Fibroblast of lung (primary cell): ENCODE measurements around the gene QSOX2. TPM values are rescaled to one million over a fixed set of nuclear protein-coding genes. Genes with fewer than 3 reads are reported as not detected.

Experiments used
- DNase-seq, 2 donors: peaks; one replicate each; pipeline versions ENCODE4 v3.0.0 to v3.0.0-alpha.2; 2010; ENCODE audit warnings: low read depth in 2 of 2
- H2AFZ ChIP-seq: 2 replicates; pipeline ENCODE4 v1.5.1; 2012; ENCODE audit warnings: low read length, control low read depth, inconsistent platforms
- H3K27ac ChIP-seq: 2 replicates; pipeline ENCODE4 v1.5.1; 2011; ENCODE audit warnings: low read length, control low read depth; ENCODE audit not compliant: insufficient read depth
- H3K27me3 ChIP-seq: 2 replicates; pipeline ENCODE4 v1.5.1; 2011; ENCODE audit warnings: mild to moderate bottlenecking, low read length; ENCODE audit not compliant: control insufficient read depth, insufficient read depth
- H3K36me3 ChIP-seq: 2 replicates; pipeline ENCODE4 v1.5.1; 2011; ENCODE audit warnings: low read length; ENCODE audit not compliant: control insufficient read depth, insufficient read depth
- H3K4me1 ChIP-seq: 2 replicates; pipeline ENCODE4 v1.5.1; 2011; ENCODE audit warnings: low read length; ENCODE audit not compliant: control insufficient read depth, insufficient read depth; ENCODE audit errors: extremely low read depth
- H3K4me2 ChIP-seq: 2 replicates; pipeline ENCODE4 v1.5.1; 2011; ENCODE audit warnings: low read length, control low read depth; ENCODE audit not compliant: insufficient read depth; ENCODE audit errors: extremely low read depth
- H3K4me3 ChIP-seq, 4 experiments: fragments of 200-600 bp in 1 of 4; sonication (generic) in 1 of 4; replicated peaks in 1 of 4; 2 replicates each; pipeline ENCODE4 v1.5.1; 2011 to 2016; ENCODE audit warnings: low read length in 4 of 4, low read depth in 3 of 4, mild to moderate bottlenecking in 3 of 4, control low read depth in 2 of 4, inconsistent platforms in 1 of 4, mixed read lengths in 1 of 4; ENCODE audit not compliant: insufficient read depth in 1 of 4; ENCODE audit errors: control extremely low read depth in 1 of 4
- H3K79me2 ChIP-seq: 2 replicates; pipeline ENCODE4 v1.5.1; 2012; ENCODE audit warnings: mild to moderate bottlenecking, low read length, inconsistent platforms; ENCODE audit not compliant: control insufficient read depth, insufficient read depth
- H3K9ac ChIP-seq: 2 replicates; pipeline ENCODE4 v1.5.1; 2011; ENCODE audit warnings: mild to moderate bottlenecking, low read length, control low read depth; ENCODE audit not compliant: insufficient read depth
- H3K9me3 ChIP-seq: 2 replicates; pipeline ENCODE4 v1.5.1; 2012; ENCODE audit warnings: low read depth, low read length; ENCODE audit not compliant: control insufficient read depth, insufficient read depth
- H4K20me1 ChIP-seq: 2 replicates; pipeline ENCODE4 v1.5.1; 2011; ENCODE audit warnings: low read length; ENCODE audit not compliant: control insufficient read depth, insufficient read depth; ENCODE audit errors: extremely low read depth
- CTCF ChIP-seq, 2 donors: IDR thresholded peaks in 1 of 2; conservative IDR thresholded peaks in 1 of 2; 1 replicate in 1 of 2; 2 replicates in 1 of 2; pipeline ENCODE4 v1.5.1; 2011 to 2012; ENCODE audit warnings: low read length in 2 of 2, control low read depth in 1 of 2, inconsistent platforms in 1 of 2, low read depth in 1 of 2, mild to moderate bottlenecking in 1 of 2
- EZH2 ChIP-seq: IDR thresholded peaks from 2 replicates; pipeline ENCODE4 v1.5.1; 2012; ENCODE audit warnings: low read length, control low read depth, mild to moderate bottlenecking; ENCODE audit errors: missing control alignments
- polyA plus RNA-seq, 2 donors: library from polyadenylated mRNA; depleted of rRNA in 1 of 2; stranded (reverse) in 1 of 2; unstranded in 1 of 2; fragments of >200 nt; gene quantifications; 2 replicates each; pipeline ENCODE4 v1.2.1, GENCODE V29; 2011 to 2012; ENCODE audit warnings: missing spikeins in 1 of 2
- total RNA-seq: library from RNA; depleted of rRNA; stranded (reverse); fragments of >200 nt; gene quantifications from 2 replicates; pipeline ENCODE4 v1.2.1, GENCODE V29; 2014

QSOX2 gene
- total and polyA plus RNA-seq, 2 donors (not counting 1 experiment from before 2014, with no cell fraction given), result 7.8 to 13.2 TPM

- H3K27me3 ChIP-seq, result peaks cover 35% of the 10 kb centered on the region
- no peaks in the 10 kb centered on the region for H3K79me2 ChIP-seq
- TF ChIP-seq CTCF (conservative IDR thresholded peaks at IDR 0.05 in 1 of 2, IDR thresholded peaks at IDR 0.05 in 1 of 2; ENCODE audit: low read depth in 1 of 2, low read length in 2 of 2), result no peak
- no peak for TF ChIP-seq EZH2
- no peaks in the 10 kb centered on the region for H3K4me1 ChIP-seq
- H2AFZ ChIP-seq, result no peak overlapping the region
- H3K4me2 ChIP-seq, result no peak overlapping the region
- H3K27ac ChIP-seq, result no peak overlapping the region
- no peak for DNase-seq
- no peaks in the 10 kb centered on the region for H3K9me3 ChIP-seq
- H3K36me3 ChIP-seq, result no peaks in the 10 kb centered on the region
- no peak overlapping the region for H3K9ac ChIP-seq
- H3K4me3 ChIP-seq, result no peak overlapping the region
- no peaks in the 10 kb centered on the region for H4K20me1 ChIP-seq
These were observed 40.0 kb downstream of the QSOX2 start for GRCh38 chr9:136205707-136205992.

- no peak within 1 kb of the TSS for H3K9ac ChIP-seq
- no peak within 1 kb of the TSS for H3K4me3 ChIP-seq
- no peaks in the 10 kb centered on the region for H4K20me1 ChIP-seq
- H3K27me3 ChIP-seq, result peaks cover 41% of the 10 kb centered on the region
- H3K27ac ChIP-seq, result no peak within 1 kb of the TSS
- no peaks in the 10 kb centered on the region for H3K79me2 ChIP-seq
- no peaks in the 10 kb centered on the region for H3K9me3 ChIP-seq
- H3K36me3 ChIP-seq, result no peaks in the 10 kb centered on the region
- no peak within 1 kb of the TSS for H3K4me2 ChIP-seq
- no peak within 1 kb of the TSS for H2AFZ ChIP-seq
- no peak for DNase-seq
- H3K4me1 ChIP-seq, result no peaks in the 10 kb centered on the region
- TF ChIP-seq EZH2, result no peak
- no peak for TF ChIP-seq CTCF (conservative IDR thresholded peaks at IDR 0.05 in 1 of 2, IDR thresholded peaks at IDR 0.05 in 1 of 2; ENCODE audit: low read depth in 1 of 2, low read length in 2 of 2)
These were observed 40.5 kb downstream of the QSOX2 start, which contains the start of gene LHX3 for GRCh38 chr9:136204838-136205706. Gene LHX3 (minus strand): TSS chr9:136205128. CDS start chr9:136205012, 116 bp downstream.

- Histone ChIP-seq H3K9ac (no peak overlapping the region), H3K79me2 (no peaks in the 10 kb centered on the region), H3K27me3 (peaks cover 48% of the 10 kb centered on the region), H3K4me2 (no peak overlapping the region), H3K4me1 (no peaks in the 10 kb centered on the region), H3K36me3 (no peaks in the 10 kb centered on the region), H3K9me3 (no peaks in the 10 kb centered on the region), H3K4me3 (no peak overlapping the region), H4K20me1 (no peaks in the 10 kb centered on the region), H3K27ac (no peak overlapping the region), H2AFZ (no peak overlapping the region)
- DNase-seq, result no peak
- TF ChIP-seq CTCF (conservative IDR thresholded peaks at IDR 0.05 in 1 of 2, IDR thresholded peaks at IDR 0.05 in 1 of 2; ENCODE audit: low read depth in 1 of 2, low read length in 2 of 2) (no peak), EZH2 (no peak)
These were observed 41.3 kb downstream of the QSOX2 start for GRCh38 chr9:136204145-136204805.
